ENCODE data around the gene CCM2L.

CCM2L gene

DNA sequence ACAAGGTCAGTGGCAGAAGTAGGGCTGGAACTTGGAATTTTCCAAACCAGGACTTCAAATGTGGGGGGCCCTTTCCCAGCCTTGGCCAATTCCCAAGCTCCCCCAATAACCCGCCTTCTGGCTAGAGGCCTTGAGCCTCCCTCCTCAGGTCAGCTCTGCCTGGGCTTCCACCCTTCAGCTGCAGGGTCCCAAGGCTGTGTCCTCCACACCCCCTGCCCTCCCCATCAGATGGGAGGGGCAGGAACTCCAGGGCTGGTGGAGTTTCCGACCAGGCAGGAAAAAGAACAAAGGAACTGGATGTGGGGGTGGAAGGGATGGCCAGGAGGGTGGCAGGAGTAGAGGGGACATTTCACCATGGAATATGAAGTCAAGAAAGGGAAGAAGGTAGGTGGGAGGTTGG lies at the start of gene CCM2L:
Gene CCM2L, plus strand, starts transcription at position 338 of the 400 bp plus-strand sequence. Its CDS starts 17 bp downstream, at position 355.
- Histone ChIP-seq H3K9ac (ENCODE audit: low read depth, low read length) (no peak within 1 kb of the TSS), H4K20me1 (ENCODE audit: insufficient read depth, low read length) (peaks cover 2% of the 10 kb centered on the region; the same call in 1 of the 2 replicates), H2AFZ (ENCODE audit: low read depth, low read length) (no peak within 1 kb of the TSS), H3K4me1 (ENCODE audit: insufficient read depth, low read length) (no peaks in the 10 kb centered on the region), H3K27me3 (ENCODE audit: insufficient read depth, low read length, poor library complexity) (peaks cover 4% of the 10 kb centered on the region), H3K4me3 (ENCODE audit: low read depth in 1 of 2, low read length in 2 of 2) (no peak within 1 kb of the TSS), H3K9me3 (ENCODE audit: insufficient read depth, low read length, severe bottlenecking) (no peaks in the 10 kb centered on the region), H3K4me2 (ENCODE audit: insufficient read depth, low read length) (no peak within 1 kb of the TSS), H3K36me3 (ENCODE audit: insufficient read depth, low read length) (no peaks in the 10 kb centered on the region), H3K79me2 (ENCODE audit: insufficient read depth, low read length) (no peaks in the 10 kb centered on the region), H3K27ac (ENCODE audit: low read length) (no peak within 1 kb of the TSS)
- ATAC-seq (ENCODE audit: insufficient read depth, low read depth) (no peak), DNase-seq (no peak)
- TF ChIP-seq EZH2 (IDR thresholded peaks at IDR 0.05; ENCODE audit: borderline replicate concordance, low read depth, low read length, severe bottlenecking) = no peak
- TF ChIP-seq, protein P1, sequence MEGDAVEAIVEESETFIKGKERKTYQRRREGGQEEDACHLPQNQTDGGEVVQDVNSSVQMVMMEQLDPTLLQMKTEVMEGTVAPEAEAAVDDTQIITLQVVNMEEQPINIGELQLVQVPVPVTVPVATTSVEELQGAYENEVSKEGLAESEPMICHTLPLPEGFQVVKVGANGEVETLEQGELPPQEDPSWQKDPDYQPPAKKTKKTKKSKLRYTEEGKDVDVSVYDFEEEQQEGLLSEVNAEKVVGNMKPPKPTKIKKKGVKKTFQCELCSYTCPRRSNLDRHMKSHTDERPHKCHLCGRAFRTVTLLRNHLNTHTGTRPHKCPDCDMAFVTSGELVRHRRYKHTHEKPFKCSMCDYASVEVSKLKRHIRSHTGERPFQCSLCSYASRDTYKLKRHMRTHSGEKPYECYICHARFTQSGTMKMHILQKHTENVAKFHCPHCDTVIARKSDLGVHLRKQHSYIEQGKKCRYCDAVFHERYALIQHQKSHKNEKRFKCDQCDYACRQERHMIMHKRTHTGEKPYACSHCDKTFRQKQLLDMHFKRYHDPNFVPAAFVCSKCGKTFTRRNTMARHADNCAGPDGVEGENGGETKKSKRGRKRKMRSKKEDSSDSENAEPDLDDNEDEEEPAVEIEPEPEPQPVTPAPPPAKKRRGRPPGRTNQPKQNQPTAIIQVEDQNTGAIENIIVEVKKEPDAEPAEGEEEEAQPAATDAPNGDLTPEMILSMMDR (IDR thresholded peaks at IDR 0.05; ENCODE audit: borderline replicate concordance, extremely low read depth, low read length, poor library complexity, severe bottlenecking) = no peak

DNA sequence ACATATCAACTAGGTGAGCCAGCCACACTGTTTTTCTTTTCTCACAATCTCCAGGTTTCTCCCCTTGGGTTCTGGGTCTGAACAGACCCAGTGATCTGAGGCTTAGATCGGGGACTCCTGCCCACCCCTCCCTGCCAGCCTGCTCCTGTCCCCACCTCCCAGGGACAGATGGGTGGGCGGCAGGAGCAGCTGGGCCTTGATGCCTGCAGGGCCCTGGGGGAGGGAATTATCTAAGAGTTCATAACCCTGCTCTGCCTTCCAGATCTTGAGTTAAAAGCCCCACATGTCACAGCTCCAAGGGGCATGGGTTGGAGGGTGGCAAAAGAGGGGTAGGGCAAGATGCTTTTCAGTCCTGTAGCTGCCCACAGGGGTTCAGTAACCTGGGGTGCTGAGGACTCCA lies 47.5 kb upstream of the CCM2L start:
- H3K4me2 ChIP-seq (ENCODE audit: insufficient read depth, low read length) = no peak overlapping the region
- H3K4me3 ChIP-seq (ENCODE audit: low read depth in 1 of 2, low read length in 2 of 2) = no peak overlapping the region
- no peak overlapping the region for H3K9ac ChIP-seq (ENCODE audit: low read depth, low read length)
- no peaks in the 10 kb centered on the region for H3K4me1 ChIP-seq (ENCODE audit: insufficient read depth, low read length)
- no peak overlapping the region for H2AFZ ChIP-seq (ENCODE audit: low read depth, low read length)
- no peak for TF ChIP-seq EZH2 (IDR thresholded peaks at IDR 0.05; ENCODE audit: borderline replicate concordance, low read depth, low read length, severe bottlenecking)
- TF ChIP-seq, protein P1 (IDR thresholded peaks at IDR 0.05; ENCODE audit: borderline replicate concordance, extremely low read depth, low read length, poor library complexity, severe bottlenecking) = no peak
- ATAC-seq (ENCODE audit: insufficient read depth, low read depth) (no peak), DNase-seq (no peak)
- H3K79me2 ChIP-seq (ENCODE audit: insufficient read depth, low read length) = no peaks in the 10 kb centered on the region
- H3K27ac ChIP-seq (ENCODE audit: low read length) = no peak overlapping the region
- H3K36me3 ChIP-seq (ENCODE audit: insufficient read depth, low read length) = no peaks in the 10 kb centered on the region
- H4K20me1 ChIP-seq (ENCODE audit: insufficient read depth, low read length) = 0 out of 2 replicates have a peak, but pooled peaks cover 3% of the 10 kb centered on the region
- H3K27me3 ChIP-seq (ENCODE audit: insufficient read depth, low read length, poor library complexity) = peaks cover 7% of the 10 kb centered on the region
- no peaks in the 10 kb centered on the region for H3K9me3 ChIP-seq (ENCODE audit: insufficient read depth, low read length, severe bottlenecking)

DNA sequence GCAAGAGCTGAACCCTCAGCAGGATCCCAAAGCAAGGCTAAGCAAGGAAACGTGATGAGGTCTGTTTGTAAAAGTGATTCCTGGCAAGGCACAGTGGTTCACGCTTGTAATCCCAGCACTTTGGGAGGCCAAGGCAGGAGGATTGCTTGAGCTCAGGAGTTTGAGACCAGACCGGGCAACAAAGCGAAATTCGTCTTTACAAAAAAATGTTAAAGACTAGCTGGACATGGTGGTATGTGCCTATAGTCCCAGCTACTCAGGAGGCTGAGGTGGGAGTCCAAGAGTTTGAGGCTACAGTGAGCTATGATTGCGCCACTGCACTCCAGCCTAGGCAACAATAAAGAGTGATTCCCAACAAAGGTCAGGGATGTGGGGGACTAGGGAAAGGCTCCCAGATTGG lies 46.3 kb upstream of the CCM2L start:
- Histone ChIP-seq H3K27me3 (ENCODE audit: insufficient read depth, low read length, poor library complexity) (peaks cover 7% of the 10 kb centered on the region), H2AFZ (ENCODE audit: low read depth, low read length) (no peak overlapping the region), H3K27ac (ENCODE audit: low read length) (no peak overlapping the region), H3K9me3 (ENCODE audit: insufficient read depth, low read length, severe bottlenecking) (no peaks in the 10 kb centered on the region), H3K36me3 (ENCODE audit: insufficient read depth, low read length) (no peaks in the 10 kb centered on the region), H3K4me1 (ENCODE audit: insufficient read depth, low read length) (no peaks in the 10 kb centered on the region), H3K4me2 (ENCODE audit: insufficient read depth, low read length) (no peak overlapping the region), H3K4me3 (ENCODE audit: low read depth in 1 of 2, low read length in 2 of 2) (no peak overlapping the region), H3K79me2 (ENCODE audit: insufficient read depth, low read length) (no peaks in the 10 kb centered on the region), H3K9ac (ENCODE audit: low read depth, low read length) (no peak overlapping the region), H4K20me1 (ENCODE audit: insufficient read depth, low read length) (peaks cover 5% of the 10 kb centered on the region)
- TF ChIP-seq, protein P1 (IDR thresholded peaks at IDR 0.05; ENCODE audit: borderline replicate concordance, extremely low read depth, low read length, poor library complexity, severe bottlenecking) = no peak
- TF ChIP-seq EZH2 (IDR thresholded peaks at IDR 0.05; ENCODE audit: borderline replicate concordance, low read depth, low read length, severe bottlenecking) = no peak
- DNase-seq (no peak), ATAC-seq (ENCODE audit: insufficient read depth, low read depth) (no peak)
